Lower leg skin (tissue), 4 donors: Measurements from ENCODE around the gene PRDM16. TPM values are rescaled to one million over a fixed set of nuclear protein-coding genes. Genes with fewer than 3 reads are reported as not detected.

ENCODE experiments used
- DNase-seq, 2 donors: peaks; one replicate each; pipeline ENCODE4 v3.0.0-alpha.2; 2019; ENCODE audit warnings: low spot score in 2 of 2
- H3K4me3 ChIP-seq: fragments of 200-600 bp; sonication (generic); 2 replicates; pipeline ENCODE4 v1.5.1; 2017; ENCODE audit warnings: mild to moderate bottlenecking, low read depth; ENCODE audit not compliant: poor library complexity, severe bottlenecking
- POLR2A ChIP-seq, 2 donors: fragments of 450-650 bp; IDR thresholded peaks; one replicate each; pipeline ENCODE4 v1.6.1; 2016 to 2017; ENCODE audit warnings: antibody characterized with exemption in 2 of 2, mild to moderate bottlenecking in 1 of 2, moderate library complexity in 1 of 2
- WGBS, 2 donors: methylation state at CpG; one replicate each; pipeline ENCODE4 v1.1.5; 2018; 5-methylcytosine and 5-hydroxymethylcytosine counted together
- intact Hi-C: fragments of 100-400 bp; cut with DNase I; formaldehyde crosslinking; loops from one replicate; pipeline ENCODE4 v1.15.0; 2023; ENCODE audit warnings: low total_unique reads
- total RNA-seq, 4 donors: library from RNA; depleted of rRNA; stranded (reverse); fragments of >200 nt; gene quantifications; one replicate each; pipeline ENCODE4 v1.1.0, GENCODE V29; 2016
- TF ChIP-seq, protein P1 (sequence below), 3 donors: fragments of 450-650 bp; IDR thresholded peaks; one replicate each; pipeline ENCODE4 v1.5.1; 2016; ENCODE audit warnings: antibody characterized with exemption in 3 of 3, mild to moderate bottlenecking in 3 of 3, moderate library complexity in 2 of 3

PRDM16 gene
- total RNA-seq, 4 donors from 2014 or later: 0.08 to 0.91 (median 0.56) TPM; not detected in 1

GRCh38 chr1:3471356-3472087 lies 402.5 kb downstream of the PRDM16 start:
- H3K4me3 ChIP-seq: no peak overlapping the region
- DNase-seq: no peak
- WGBS, 2 donors: 37 to 42% methylated on average over 10 to 24 of the region's 25 CpGs
- intact Hi-C loops: no loop called here
- TF ChIP-seq, protein P1, sequence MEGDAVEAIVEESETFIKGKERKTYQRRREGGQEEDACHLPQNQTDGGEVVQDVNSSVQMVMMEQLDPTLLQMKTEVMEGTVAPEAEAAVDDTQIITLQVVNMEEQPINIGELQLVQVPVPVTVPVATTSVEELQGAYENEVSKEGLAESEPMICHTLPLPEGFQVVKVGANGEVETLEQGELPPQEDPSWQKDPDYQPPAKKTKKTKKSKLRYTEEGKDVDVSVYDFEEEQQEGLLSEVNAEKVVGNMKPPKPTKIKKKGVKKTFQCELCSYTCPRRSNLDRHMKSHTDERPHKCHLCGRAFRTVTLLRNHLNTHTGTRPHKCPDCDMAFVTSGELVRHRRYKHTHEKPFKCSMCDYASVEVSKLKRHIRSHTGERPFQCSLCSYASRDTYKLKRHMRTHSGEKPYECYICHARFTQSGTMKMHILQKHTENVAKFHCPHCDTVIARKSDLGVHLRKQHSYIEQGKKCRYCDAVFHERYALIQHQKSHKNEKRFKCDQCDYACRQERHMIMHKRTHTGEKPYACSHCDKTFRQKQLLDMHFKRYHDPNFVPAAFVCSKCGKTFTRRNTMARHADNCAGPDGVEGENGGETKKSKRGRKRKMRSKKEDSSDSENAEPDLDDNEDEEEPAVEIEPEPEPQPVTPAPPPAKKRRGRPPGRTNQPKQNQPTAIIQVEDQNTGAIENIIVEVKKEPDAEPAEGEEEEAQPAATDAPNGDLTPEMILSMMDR (IDR thresholded peaks at IDR 0.05): no peak

- DNase-seq: no peak
- intact Hi-C loops: no loop called here
- no peak overlapping the region for H3K4me3 ChIP-seq
- TF ChIP-seq POLR2A (IDR thresholded peaks at IDR 0.05): no peak
- TF ChIP-seq, protein P1 (IDR thresholded peaks at IDR 0.05): no peak
- 81 to 97% methylated on average over 5 to 22 of the region's 25 CpGs for WGBS, 2 donors
Measured at GRCh38 chr1:3472088-3472850, 403.3 kb downstream of the PRDM16 start.

DNA sequence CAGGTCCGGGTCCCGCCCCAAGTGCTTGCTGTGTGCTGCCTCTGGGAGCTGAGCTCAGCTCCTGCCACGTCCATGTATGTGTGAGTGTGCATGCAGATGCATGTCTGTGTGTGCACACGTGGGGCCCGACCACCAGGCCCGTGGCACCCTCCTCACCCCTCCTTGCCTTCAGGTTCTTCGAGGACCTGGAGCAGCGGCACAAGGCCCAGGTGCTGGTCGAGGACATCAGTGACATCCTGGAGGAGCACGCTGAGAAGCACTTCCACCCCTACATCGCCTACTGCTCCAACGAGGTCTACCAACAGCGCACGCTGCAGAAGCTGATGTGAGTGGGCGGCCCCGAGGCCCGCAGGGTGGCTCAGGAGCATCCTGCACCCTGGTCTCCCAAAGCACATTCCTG lies 403.9 kb downstream of the PRDM16 start:
- 61 to 67% methylated on average over 13 to 17 of the region's 17 CpGs for WGBS, 2 donors
- DNase-seq: no peak
- H3K4me3 ChIP-seq: no peak overlapping the region
- intact Hi-C loops: no loop called here
- TF ChIP-seq, protein P1 (IDR thresholded peaks at IDR 0.05): no peak
- no peak for TF ChIP-seq POLR2A (IDR thresholded peaks at IDR 0.05)

DNA sequence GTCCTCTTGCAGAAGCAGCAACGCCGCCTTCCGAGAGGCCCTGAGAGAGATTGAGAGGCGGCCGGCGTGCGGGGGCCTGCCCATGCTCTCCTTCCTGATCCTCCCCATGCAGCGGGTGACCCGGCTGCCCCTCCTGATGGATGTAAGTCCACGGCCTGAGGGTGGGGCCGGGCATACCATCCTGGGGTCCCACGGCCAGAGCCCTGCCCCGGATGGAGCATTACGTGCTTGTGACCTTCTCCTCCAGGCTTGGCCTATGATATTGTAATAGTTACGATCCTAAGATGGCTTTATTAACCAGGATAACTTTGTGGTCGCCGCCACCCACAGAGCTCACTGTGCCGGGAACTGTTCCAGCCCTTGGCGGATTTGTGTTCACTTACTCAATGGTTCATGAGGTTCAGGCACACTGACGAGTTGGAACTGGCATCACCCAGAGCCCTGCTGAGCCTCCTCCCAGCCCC lies 404.4 kb downstream of the PRDM16 start:
- peak in 1 of 2 donors; percentile 63 for DNase-seq
- H3K4me3 ChIP-seq: no peak overlapping the region
- 23 to 29% methylated on average over 11 to 15 of the region's 20 CpGs for WGBS, 2 donors
- TF ChIP-seq POLR2A (IDR thresholded peaks at IDR 0.05): no peak
- TF ChIP-seq, protein P1 (IDR thresholded peaks at IDR 0.05): no peak
- intact Hi-C loops: no loop called here

DNA sequence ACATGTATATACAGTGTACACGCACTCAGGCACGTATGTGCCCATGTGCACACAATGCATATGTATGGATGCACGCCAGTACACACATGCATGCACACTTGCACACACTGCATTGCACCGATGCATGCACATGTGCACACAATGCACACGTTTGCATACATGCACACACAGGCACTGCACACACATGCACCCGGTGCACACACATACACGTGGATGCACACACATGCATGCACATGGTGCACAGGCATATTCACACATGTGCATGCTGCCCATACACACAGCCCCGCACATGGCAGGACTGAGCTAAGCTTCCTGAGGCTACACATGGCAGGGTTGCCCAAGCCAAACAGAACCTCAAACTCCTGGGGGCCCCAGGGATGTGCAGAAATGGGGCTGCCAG lies 405.0 kb downstream of the PRDM16 start:
- 58 to 73% methylated on average over 8 of the region's 8 CpGs for WGBS, 2 donors

More for the DNA sequence above, 405.0 kb downstream of the PRDM16 start:
- H3K4me3 ChIP-seq: no peak overlapping the region
- DNase-seq: no peak
- intact Hi-C loops: no loop called here
- TF ChIP-seq POLR2A (IDR thresholded peaks at IDR 0.05): no peak
- TF ChIP-seq, protein P1 (IDR thresholded peaks at IDR 0.05): no peak
